ENCODE results near the gene PARVA.

PARVA gene

DNA sequence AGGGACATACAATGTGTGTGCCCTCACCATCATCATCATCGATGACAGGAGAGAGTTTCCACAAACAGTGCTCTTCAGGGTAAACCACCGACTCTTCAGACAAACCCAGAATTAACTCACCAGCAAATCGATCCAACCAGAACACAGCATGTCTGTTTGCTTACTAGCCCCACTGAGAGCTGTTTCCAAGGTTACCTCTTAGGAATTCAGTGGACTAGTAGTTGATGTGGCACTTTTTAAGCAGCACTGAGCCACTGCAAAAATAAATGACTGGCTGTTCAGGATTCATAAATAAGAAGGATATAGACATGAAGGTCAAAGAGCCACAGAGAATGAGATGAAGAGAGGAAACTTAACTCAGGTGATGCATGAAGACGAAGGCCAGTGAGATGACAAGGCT, 83.1 kb downstream of the PARVA start:
- DNase-seq = no peak

- DNase-seq = no peak
Measured at GRCh38 chr11:12461516-12461915, 84.1 kb downstream of the PARVA start.

GRCh38 chr11:12464303-12464702, 86.9 kb downstream of the PARVA start:
- no peak for DNase-seq

- no peak for DNase-seq
Measured at GRCh38 chr11:12465332-12465731, 88.0 kb downstream of the PARVA start.

DNA sequence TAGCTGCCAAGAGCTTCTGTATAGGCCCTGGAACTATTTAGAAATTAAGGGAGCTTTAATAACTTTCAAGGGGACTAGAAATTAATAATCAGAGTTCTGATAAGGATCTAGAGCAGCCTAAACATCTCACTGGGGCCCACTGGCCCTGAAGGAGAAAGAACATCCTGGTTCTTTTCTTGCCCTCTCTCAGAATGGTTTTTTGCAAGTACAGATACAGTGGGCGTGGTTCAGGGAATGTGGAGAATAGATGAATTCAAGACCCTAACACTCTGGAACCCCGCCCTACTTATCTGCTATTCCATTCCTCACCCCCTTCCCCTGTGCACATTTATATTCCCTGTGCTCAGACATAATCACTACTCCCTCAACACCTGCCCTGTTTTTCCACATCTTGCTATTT, 90.2 kb downstream of the PARVA start:
- no peak for DNase-seq

- DNase-seq = no peak
Measured at GRCh38 chr11:12469451-12469850, 92.1 kb downstream of the PARVA start.

DNA sequence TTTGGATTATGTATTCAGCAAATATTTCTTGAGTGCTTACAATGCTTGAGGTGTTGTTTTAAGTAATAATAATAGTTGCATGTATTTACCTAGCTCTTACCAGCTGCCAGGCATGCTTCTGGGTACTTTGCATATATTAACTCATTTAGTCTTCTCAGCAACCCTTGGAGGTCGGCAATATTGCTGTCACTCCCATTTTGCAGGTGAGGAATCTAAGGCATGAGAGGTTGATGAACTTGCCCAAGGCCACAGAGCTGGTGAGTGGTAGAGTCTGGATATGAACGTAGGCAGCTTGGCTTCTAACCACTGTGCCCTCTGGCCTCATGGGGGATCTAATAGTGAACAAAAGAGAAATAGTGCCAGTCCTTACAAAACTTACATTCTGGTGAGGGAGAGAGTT, 92.9 kb downstream of the PARVA start:
- DNase-seq = no peak

GRCh38 chr11:12472401-12473005, 95.1 kb downstream of the PARVA start:
- DNase-seq = no peak

DNA sequence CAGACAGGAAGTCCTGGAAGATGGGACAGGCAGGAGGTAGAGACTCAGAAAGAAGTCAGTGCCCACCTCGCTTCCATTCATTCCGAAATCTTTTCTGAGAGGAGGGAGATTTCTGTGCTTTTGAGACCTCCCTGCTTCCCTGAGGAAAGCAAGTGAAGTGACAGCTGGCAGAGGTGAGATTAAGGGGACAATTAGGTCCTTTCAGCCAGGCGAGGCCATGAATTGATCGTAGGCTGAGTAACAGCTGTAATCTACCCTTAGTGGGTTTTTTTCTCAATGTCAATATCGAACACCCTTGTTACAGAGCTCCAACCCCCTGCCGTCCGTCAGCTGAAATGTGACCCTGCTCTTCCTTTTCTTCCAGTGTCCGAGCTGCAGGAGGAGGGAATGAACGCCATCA, 96.0 kb downstream of the PARVA start:
- no peak for DNase-seq

- no peak for DNase-seq
Measured at GRCh38 chr11:12474871-12475270, 97.5 kb downstream of the PARVA start.

GRCh38 chr11:12478743-12479142, 101.4 kb downstream of the PARVA start:
- DNase-seq = no peak

GRCh38 chr11:12480401-12480800, 103.0 kb downstream of the PARVA start:
- no peak for DNase-seq

GRCh38 chr11:12482839-12483238, 105.5 kb downstream of the PARVA start:
- DNase-seq = no peak

GRCh38 chr11:12483604-12484003, 106.2 kb downstream of the PARVA start:
- no peak for DNase-seq

GRCh38 chr11:12485328-12485727, 108.0 kb downstream of the PARVA start:
- no peak for DNase-seq

DNA sequence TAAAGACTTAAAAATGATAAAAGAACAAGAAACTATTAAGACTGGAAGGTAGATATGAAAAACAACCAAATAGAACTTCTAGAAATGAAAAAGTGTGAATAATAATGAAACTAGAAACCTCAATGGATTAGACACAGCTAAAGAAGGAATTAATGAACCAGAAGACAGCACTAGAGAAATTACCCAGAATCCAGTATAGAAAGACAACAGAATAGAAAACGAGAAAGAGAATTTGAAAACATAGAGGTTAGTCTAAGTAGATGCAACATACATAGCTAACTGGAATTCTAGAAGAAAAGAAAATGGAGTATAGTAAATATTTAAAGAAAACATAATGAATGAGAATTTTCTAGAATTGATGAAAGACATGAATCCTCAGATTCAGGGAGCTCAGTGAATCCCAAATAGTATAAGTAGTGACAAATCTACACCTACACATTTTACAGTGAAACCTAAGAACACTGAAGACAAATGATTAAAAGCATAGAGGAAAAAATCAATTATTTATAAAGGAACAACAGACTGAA, 111.9 kb downstream of the PARVA start:
- no peak for DNase-seq

- DNase-seq = no peak
Measured at GRCh38 chr11:12494699-12495098, 117.3 kb downstream of the PARVA start.

DNA sequence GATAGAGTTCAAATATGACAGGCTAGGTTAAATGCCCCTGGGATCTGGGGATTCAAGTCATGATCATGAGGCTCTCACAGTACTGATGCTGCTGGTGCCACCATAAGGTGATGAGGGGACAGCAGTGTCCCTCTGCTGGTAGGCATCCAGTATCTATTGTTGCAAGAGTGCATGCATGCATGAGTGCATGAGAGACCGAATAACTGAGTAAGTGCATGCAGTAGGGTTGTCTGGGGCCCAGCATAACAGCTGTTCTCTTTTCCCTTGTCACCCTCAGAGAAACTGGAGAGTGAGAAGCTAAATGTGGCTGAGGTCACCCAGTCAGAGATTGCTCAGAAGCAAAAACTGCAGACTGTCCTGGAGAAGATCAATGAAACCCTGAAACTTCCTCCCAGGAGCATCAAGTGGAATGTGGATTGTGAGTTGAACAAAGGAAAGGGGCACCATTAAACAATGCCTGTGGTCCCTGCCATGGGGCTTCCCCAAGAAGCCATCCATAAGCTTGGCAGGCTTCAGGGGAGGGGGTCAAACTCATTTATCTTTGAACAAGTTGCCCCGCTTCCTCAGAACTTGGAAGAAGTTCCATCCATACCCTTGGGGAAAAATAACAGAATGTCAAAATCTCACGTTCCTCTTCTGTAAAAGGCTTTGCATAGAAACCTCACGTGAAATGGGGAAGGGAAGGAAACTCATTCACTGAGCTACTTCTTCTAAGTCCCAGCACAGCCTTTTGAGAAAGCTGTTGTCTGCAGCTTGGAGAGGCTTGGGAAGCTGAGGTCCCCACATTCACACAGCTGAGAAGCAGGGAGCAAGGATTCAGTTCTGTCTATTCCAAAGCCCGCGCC, 119.0 kb downstream of the PARVA start:
- no peak for DNase-seq

- DNase-seq = no peak
Measured at GRCh38 chr11:12497431-12497830, 120.1 kb downstream of the PARVA start.

DNA sequence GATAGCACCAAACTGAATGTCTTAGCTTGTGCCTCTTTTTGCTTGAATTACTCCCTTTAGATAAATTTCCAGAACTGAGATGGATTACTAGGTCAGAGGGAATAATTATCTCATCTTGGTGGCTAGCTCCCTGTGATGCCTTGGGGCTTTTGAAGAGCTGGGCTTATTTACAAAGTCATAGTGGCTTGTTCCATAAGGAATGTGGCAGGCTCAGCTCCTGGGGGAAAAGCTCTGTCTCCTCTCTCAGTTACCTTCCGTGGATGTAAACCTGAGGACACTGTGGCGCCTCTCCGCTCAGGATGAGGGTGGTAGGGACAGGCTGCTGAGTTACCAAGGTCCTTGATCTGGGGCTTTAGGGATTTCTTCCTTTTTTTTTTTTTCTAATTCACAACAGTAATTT, 121.7 kb downstream of the PARVA start:
- no peak for DNase-seq

DNA sequence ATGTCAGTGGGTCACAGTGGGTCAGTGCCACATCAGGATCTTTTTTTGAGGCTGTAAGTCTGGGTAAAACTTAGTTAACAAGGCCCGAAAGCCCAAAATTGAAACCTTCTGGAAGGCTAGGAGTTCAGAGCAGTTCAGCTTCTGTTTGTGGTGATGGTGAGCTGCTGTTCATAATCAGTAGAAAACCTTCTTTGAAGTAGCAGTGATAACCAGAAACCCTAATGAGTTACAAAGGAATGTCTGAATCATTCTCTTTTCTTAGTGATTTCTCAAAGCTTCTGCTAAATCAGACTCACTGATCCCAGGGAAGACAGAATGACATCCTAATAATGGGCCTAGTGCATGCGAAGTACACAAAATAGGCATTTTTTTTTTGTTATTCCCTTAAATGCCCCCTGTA, 124.7 kb downstream of the PARVA start:
- DNase-seq = no peak

- DNase-seq = no peak
Measured at GRCh38 chr11:12503039-12503484, 125.7 kb downstream of the PARVA start.

- no peak for DNase-seq
Measured at GRCh38 chr11:12503886-12504285, 126.5 kb downstream of the PARVA start.

GRCh38 chr11:12505183-12505582, 127.8 kb downstream of the PARVA start:
- DNase-seq = no peak
